HL-60 (cell line): ENCODE data around the gene S100A3.

Source experiments
- DNase-seq, 2 experiments: peaks; one replicate each; pipeline ENCODE4 v3.0.0-alpha.2; 2010 to 2020; ENCODE audit warnings: low read depth in 1 of 2, low spot score in 1 of 2
- H3K27ac ChIP-seq: fragments of 250-450 bp; sonication (Bioruptor Pico); replicated peaks from 2 replicates; pipeline ENCODE4 v1.5.1; 2020; ENCODE audit warnings: mild to moderate bottlenecking, moderate library complexity
- H3K27me3 ChIP-seq: fragments of 250-450 bp; sonication (Bioruptor Pico); 2 replicates; pipeline ENCODE4 v1.5.1; 2021; ENCODE audit warnings: mild to moderate bottlenecking, moderate library complexity; ENCODE audit not compliant: insufficient read depth, poor library complexity, severe bottlenecking
- H3K4me3 ChIP-seq: replicated peaks from 2 replicates; pipeline ENCODE4 v1.5.1; 2011; ENCODE audit warnings: mild to moderate bottlenecking, control low read depth, low read length; ENCODE audit not compliant: insufficient read depth
- GABPA ChIP-seq: IDR thresholded peaks from 2 replicates; pipeline ENCODE4 v1.6.1; 2012; ENCODE audit warnings: low read depth
- POLR2AphosphoS5 ChIP-seq: IDR thresholded peaks from 2 replicates; pipeline ENCODE4 v1.6.1; 2012; ENCODE audit warnings: low read depth
- SPI1 ChIP-seq: IDR thresholded peaks from 2 replicates; pipeline ENCODE4 v1.6.1; 2012; ENCODE audit warnings: low read depth, mild to moderate bottlenecking, borderline replicate concordance
- TF ChIP-seq, protein P1 (sequence below): IDR thresholded peaks from one replicate; pipeline ENCODE4 v1.5.1; 2011; ENCODE audit warnings: low read length, control low read depth, inconsistent platforms; ENCODE audit not compliant: insufficient read depth
- TF ChIP-seq, protein P2 (sequence below): IDR thresholded peaks from 2 replicates; pipeline ENCODE4 v1.6.1; 2012; ENCODE audit warnings: low read depth; ENCODE audit not compliant: insufficient replicate concordance

Gene S100A3

DNA sequence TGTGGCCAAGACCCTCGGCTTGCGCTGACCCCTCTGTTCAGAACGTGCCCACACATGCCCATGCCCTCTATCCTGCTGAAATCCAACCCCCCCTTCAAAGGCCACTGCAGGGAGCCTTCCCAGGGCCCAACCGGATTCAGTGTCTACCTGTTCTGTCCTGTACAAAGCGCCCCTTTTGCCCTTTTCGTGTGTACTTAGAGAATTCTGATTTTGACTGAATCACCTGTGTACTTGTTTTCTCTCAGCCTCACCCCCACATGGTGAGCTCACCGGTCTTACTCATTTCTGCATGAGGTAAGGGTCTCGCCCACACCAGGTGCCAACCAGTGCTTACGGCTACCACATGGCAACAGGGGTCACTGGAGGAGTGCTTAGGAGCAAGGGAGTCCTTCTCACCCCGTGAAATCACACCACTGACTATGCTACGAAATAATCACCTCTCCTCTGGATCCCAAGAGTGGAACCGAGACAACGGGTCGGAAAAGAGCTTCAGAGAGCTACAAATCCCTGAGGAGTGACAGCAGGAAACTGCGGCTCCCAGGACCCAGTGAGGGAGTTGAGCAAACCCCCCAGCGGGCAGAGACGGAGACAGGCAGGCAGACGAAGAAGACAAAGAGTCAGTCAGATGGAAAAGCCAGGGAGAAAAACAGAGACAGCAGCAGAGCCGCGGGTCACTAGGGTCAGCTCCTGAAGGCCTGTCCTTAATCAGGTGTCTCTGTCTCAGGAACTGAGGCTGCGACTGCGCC, 18.7 kb upstream of the S100A3 start:
- Histone ChIP-seq H3K27ac (peak overlapping the region; percentile 79), H3K4me3 (no peak overlapping the region), H3K27me3 (no peaks in the 10 kb centered on the region)
- TF ChIP-seq GABPA (no peak), POLR2AphosphoS5 (no peak), SPI1 (no peak)
- TF ChIP-seq, protein P1, sequence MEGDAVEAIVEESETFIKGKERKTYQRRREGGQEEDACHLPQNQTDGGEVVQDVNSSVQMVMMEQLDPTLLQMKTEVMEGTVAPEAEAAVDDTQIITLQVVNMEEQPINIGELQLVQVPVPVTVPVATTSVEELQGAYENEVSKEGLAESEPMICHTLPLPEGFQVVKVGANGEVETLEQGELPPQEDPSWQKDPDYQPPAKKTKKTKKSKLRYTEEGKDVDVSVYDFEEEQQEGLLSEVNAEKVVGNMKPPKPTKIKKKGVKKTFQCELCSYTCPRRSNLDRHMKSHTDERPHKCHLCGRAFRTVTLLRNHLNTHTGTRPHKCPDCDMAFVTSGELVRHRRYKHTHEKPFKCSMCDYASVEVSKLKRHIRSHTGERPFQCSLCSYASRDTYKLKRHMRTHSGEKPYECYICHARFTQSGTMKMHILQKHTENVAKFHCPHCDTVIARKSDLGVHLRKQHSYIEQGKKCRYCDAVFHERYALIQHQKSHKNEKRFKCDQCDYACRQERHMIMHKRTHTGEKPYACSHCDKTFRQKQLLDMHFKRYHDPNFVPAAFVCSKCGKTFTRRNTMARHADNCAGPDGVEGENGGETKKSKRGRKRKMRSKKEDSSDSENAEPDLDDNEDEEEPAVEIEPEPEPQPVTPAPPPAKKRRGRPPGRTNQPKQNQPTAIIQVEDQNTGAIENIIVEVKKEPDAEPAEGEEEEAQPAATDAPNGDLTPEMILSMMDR = no peak
- TF ChIP-seq, protein P2, sequence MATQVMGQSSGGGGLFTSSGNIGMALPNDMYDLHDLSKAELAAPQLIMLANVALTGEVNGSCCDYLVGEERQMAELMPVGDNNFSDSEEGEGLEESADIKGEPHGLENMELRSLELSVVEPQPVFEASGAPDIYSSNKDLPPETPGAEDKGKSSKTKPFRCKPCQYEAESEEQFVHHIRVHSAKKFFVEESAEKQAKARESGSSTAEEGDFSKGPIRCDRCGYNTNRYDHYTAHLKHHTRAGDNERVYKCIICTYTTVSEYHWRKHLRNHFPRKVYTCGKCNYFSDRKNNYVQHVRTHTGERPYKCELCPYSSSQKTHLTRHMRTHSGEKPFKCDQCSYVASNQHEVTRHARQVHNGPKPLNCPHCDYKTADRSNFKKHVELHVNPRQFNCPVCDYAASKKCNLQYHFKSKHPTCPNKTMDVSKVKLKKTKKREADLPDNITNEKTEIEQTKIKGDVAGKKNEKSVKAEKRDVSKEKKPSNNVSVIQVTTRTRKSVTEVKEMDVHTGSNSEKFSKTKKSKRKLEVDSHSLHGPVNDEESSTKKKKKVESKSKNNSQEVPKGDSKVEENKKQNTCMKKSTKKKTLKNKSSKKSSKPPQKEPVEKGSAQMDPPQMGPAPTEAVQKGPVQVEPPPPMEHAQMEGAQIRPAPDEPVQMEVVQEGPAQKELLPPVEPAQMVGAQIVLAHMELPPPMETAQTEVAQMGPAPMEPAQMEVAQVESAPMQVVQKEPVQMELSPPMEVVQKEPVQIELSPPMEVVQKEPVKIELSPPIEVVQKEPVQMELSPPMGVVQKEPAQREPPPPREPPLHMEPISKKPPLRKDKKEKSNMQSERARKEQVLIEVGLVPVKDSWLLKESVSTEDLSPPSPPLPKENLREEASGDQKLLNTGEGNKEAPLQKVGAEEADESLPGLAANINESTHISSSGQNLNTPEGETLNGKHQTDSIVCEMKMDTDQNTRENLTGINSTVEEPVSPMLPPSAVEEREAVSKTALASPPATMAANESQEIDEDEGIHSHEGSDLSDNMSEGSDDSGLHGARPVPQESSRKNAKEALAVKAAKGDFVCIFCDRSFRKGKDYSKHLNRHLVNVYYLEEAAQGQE = no peak
- no peak for DNase-seq

DNA sequence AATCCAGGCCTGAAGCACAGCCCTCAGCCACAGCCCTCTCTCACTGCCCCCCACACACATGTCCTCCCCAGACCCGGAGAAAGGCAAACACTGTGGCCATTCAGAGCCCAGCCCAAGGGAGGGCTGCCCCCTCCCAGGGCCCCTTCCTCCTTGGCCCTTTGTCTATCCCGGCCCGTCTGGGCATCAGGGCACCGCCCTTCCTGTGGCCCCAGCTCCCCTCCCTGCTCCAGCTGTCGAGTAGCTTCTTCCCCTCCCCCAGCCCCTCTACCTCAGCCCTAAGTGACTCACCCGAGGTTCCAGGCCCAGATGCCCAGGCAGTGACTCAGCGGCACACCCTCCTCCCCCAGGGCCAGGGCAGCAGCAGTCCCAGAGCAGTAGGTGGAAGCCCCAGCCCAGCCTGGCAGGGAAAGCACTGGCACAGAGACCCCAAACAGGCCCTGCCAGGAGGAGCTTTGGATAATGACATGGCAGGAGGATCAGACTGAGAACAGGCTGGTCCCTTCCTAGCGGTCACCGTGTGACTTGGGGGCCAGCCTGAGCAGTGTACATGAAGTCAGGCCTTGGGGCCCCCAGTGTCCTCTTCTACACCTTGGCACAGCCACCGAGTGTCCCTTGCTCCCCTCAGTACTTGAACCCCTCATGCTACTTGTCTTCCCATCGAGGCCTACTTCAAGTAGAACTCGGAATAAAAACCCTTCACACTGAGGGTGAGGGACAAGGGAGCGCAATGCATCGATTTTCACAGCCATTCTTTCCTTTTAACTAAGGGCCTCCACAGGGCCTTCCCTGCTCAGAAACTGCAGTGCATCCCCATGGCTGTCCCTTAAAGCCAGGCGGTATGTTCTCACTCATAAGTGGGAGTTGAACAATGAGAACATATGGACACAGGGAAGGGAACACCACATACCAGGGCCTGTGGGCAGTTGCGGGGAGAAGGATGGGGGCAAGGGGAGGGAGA, 17.6 kb upstream of the S100A3 start:
- peak overlapping the region; percentile 79 for H3K27ac ChIP-seq

More for the DNA sequence above, 17.6 kb upstream of the S100A3 start:
- peak; percentile 97 for DNase-seq
- TF ChIP-seq, protein P2 = no peak
- TF ChIP-seq, protein P1 = no peak
- no peak for TF ChIP-seq GABPA
- peak; percentile 82 for TF ChIP-seq POLR2AphosphoS5
- TF ChIP-seq SPI1 = 0 out of 2 replicates have a peak, but pooled peaks have one; percentile 10
- H3K4me3 ChIP-seq = no peak overlapping the region
- no peaks in the 10 kb centered on the region for H3K27me3 ChIP-seq
